AG10803 (cell line): ENCODE results near the gene ZDHHC14.

Experiments used
- DNase-seq: peaks from one replicate; pipeline ENCODE4 v3.0.0; 2010; ENCODE audit warnings: low read depth
- H3K4me3 ChIP-seq: 2 replicates; pipeline ENCODE4 v1.5.1; 2011; ENCODE audit warnings: mild to moderate bottlenecking, low read length, control low read depth
- TF ChIP-seq, protein P1 (sequence below): conservative IDR thresholded peaks from 2 replicates; pipeline ENCODE4 v1.5.1; 2011; ENCODE audit warnings: mild to moderate bottlenecking, low read length, control low read depth, inconsistent platforms

The ZDHHC14 gene

GRCh38 chr6:157541618-157542413 is 160.8 kb downstream of the ZDHHC14 start:
- no peak overlapping the region for H3K4me3 ChIP-seq
- no peak for DNase-seq
- TF ChIP-seq, protein P1, sequence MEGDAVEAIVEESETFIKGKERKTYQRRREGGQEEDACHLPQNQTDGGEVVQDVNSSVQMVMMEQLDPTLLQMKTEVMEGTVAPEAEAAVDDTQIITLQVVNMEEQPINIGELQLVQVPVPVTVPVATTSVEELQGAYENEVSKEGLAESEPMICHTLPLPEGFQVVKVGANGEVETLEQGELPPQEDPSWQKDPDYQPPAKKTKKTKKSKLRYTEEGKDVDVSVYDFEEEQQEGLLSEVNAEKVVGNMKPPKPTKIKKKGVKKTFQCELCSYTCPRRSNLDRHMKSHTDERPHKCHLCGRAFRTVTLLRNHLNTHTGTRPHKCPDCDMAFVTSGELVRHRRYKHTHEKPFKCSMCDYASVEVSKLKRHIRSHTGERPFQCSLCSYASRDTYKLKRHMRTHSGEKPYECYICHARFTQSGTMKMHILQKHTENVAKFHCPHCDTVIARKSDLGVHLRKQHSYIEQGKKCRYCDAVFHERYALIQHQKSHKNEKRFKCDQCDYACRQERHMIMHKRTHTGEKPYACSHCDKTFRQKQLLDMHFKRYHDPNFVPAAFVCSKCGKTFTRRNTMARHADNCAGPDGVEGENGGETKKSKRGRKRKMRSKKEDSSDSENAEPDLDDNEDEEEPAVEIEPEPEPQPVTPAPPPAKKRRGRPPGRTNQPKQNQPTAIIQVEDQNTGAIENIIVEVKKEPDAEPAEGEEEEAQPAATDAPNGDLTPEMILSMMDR = no peak

DNA sequence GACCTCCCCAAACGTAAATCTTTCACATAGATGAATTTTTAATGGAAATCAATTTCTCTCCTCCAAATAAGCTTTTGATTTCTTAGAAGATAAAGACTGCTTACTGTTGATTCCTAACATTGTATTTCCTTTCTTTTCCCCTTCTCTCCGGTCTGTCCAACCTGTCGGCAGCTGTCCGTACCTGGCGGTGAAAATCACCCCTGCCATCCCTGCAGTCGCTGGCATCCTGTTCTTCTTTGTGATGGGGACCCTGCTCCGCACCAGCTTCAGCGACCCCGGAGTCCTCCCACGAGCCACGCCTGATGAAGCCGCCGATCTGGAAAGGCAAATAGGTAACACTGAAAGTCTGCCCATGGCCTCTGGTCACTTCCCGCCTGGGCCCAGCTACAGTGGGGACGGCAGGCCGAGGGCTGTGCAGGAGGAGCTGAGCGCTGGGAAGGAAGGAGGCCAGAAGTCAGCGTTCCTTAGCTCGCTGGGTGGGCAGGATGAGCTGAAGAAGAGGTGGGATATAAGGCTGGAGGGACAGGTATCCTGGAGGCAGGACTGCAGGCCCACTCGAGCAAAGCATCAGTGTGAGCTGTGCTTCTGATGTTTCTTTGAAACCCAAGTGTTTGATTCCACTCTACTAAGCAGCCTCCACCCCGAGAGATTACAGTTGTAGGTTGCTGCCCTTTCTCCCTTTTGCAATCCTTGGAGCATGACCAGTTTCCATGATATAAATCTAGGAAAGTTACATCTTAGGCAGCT is 161.6 kb downstream of the ZDHHC14 start:
- TF ChIP-seq, protein P1 = no peak
- no peak for DNase-seq
- no peak overlapping the region for H3K4me3 ChIP-seq

- TF ChIP-seq, protein P1 = no peak
- no peak overlapping the region for H3K4me3 ChIP-seq
- DNase-seq = no peak
These were observed 165.3 kb downstream of the ZDHHC14 start for GRCh38 chr6:157546321-157546720.

DNA sequence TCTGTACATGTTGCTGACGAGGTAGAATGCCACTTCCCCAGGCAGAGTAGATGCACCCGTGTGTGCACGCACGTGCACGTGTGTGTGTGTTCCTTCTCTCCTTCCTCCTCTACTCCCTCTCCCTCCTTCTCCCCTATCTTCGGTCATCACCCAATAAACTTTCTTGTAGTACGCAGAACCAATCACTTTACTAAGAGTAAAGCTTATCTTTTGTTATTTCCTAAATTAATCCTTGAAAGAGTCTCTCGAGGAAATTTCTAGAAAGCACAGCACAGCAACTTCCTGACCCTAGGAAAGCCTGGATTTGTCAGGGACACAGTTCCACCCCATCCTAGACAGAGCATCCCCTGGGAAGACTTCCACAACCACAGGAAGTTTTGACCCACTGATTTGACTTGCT is 166.1 kb downstream of the ZDHHC14 start:
- DNase-seq = no peak
- TF ChIP-seq, protein P1 = no peak
- no peak overlapping the region for H3K4me3 ChIP-seq

DNA sequence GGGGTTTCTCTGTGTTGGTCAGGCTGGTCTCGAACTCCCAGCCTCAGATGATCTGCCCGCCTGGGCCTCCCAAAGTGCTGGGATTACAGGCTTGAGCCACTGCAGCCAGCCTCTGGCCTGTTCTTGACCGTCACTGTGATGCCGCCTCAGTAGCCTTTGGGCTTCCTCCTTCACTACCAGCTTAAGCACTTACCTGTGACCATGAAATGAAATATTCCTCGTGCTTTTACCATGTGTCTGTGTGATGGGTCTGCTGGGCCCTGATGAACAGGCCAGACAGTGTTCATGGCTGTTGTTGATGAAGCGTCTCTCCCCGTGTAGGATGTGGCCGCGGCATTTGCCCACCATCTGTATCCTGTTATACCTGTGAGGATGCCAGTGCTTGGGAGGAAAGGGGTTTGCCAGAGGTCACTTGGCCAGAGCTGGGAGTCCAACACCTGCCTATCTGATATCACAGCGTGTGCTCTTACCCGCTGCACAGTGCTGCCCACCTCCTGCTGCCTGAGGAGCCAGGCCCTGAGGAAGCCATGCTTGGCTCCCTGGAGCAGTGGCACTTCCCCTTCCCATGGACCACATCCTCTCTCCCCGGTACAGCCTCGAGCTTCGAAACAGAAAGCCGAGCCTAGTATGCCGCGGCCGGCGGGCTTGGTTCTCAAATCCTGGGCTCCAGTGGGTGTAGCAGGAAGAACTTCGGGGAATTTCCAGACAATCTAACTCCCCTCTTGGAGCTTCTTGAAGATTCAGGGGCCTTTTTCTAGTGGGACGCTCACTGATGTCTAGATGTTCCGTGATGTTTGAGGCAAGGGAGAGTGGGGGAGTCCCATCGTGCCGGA is 167.9 kb downstream of the ZDHHC14 start:
- DNase-seq = no peak
- no peak overlapping the region for H3K4me3 ChIP-seq
- TF ChIP-seq, protein P1 = no peak

- H3K4me3 ChIP-seq = no peak overlapping the region
- DNase-seq = no peak
- TF ChIP-seq, protein P1 = no peak
These were observed 168.4 kb downstream of the ZDHHC14 start for GRCh38 chr6:157549468-157549745.
